H1 (cell line): ENCODE data around the gene CCDC127. TPM values are rescaled to one million over a fixed set of nuclear protein-coding genes. Genes with fewer than 3 reads are reported as not detected.

Source experiments
- KDM4A ChIP-seq: IDR thresholded peaks from one replicate; pipeline ENCODE4 v1.7.1; 2012; ENCODE audit warnings: low read depth, mild to moderate bottlenecking, moderate library complexity, low read length, inconsistent platforms; ENCODE audit not compliant: severe bottlenecking
- PHF8 ChIP-seq: fragments of 200-600 bp; sonication (generic); conservative IDR thresholded peaks from 2 replicates; pipeline ENCODE4 v1.7.1; 2012; ENCODE audit warnings: low read depth, mild to moderate bottlenecking, inconsistent platforms, low read length, moderate library complexity
- RAD21 ChIP-seq, 2 experiments: IDR thresholded peaks in 1 of 2; conservative IDR thresholded peaks in 1 of 2; 2 replicates each; pipeline ENCODE4 v1.6.1; 2011; ENCODE audit warnings: low read depth in 2 of 2, low read length in 2 of 2, improper control_type of control experiment in 1 of 2, inconsistent platforms in 1 of 2, mild to moderate bottlenecking in 1 of 2, moderate library complexity in 1 of 2
- SP4 ChIP-seq: IDR thresholded peaks from 2 replicates; pipeline ENCODE4 v1.6.1; 2012; ENCODE audit warnings: low read length, inconsistent platforms
- TAF1 ChIP-seq: IDR thresholded peaks from 2 replicates; pipeline ENCODE4 v1.6.1; 2011; ENCODE audit warnings: mild to moderate bottlenecking, low read depth, low read length
- polyA plus RNA-seq, 7 experiments: library from polyadenylated mRNA; depleted of rRNA in 3 of 7; stranded (reverse) in 5 of 7; unstranded in 2 of 7; fragments of >200 nt in 5 of 7; fragments of 200-250 nt in 2 of 7; gene quantifications; 1 replicate in 5 of 7; 2 replicates in 1 of 7; 4 replicates in 1 of 7; pipeline versions ENCODE4 v1.2.1 to v1.2.3, GENCODE V29; 2011 to 2013; ENCODE audit warnings: missing spikeins in 2 of 7, mixed read lengths in 2 of 7
- total RNA-seq: library from RNA; stranded (reverse); fragmentation: NEBNext Ultra II Directional; extraction: Animal tissue kit (Norgen Biotek cat#: 25700); gene quantifications from 2 replicates; pipeline ENCODE4 v1.2.1, GENCODE V29; 2021

CCDC127 gene
- total and polyA plus RNA-seq, 2 of the 8 experiments (the other 6 are each of a cell fraction or from before 2014, with no cell fraction given) = 2.9 to 8.0 TPM

GRCh38 chr5:217494-218456 is at the start of gene CCDC127, which contains the start of gene SDHA (continued):
- TF ChIP-seq KDM4A = peak; percentile 26
- peak; percentile 58; the same call in 1 of the 2 replicates for TF ChIP-seq PHF8
- 0 out of 4 replicates have a peak, but pooled peaks of 1 of the 2 experiments have one; percentile 1 for TF ChIP-seq RAD21 (IDR thresholded peaks at IDR 0.05 in 1 of 2, conservative IDR thresholded peaks at IDR 0.05 in 1 of 2; ENCODE audit: low read depth in 2 of 2, low read length in 2 of 2)
- TF ChIP-seq SP4 = peak; percentile 59; the same call in 1 of the 2 replicates
- peak; percentile 67 for TF ChIP-seq TAF1
